Stimulated activated CD4-positive, alpha-beta T cell treated with anti-CD3 and anti-CD28 coated beads, Interleukin-4, amount 100 ng/mL, for 1 hour (primary cell): ENCODE measurements around the gene NFE2L3.
"Not testable (repeated sequence)": the region's sequence is repeated elsewhere in the genome, so short reads cannot be mapped to it uniquely, and the experiment has no call there.

Experiments
- DNase-seq: peaks from one replicate; pipeline ENCODE4 v3.0.0-alpha.2; 2020

Gene NFE2L3

DNA sequence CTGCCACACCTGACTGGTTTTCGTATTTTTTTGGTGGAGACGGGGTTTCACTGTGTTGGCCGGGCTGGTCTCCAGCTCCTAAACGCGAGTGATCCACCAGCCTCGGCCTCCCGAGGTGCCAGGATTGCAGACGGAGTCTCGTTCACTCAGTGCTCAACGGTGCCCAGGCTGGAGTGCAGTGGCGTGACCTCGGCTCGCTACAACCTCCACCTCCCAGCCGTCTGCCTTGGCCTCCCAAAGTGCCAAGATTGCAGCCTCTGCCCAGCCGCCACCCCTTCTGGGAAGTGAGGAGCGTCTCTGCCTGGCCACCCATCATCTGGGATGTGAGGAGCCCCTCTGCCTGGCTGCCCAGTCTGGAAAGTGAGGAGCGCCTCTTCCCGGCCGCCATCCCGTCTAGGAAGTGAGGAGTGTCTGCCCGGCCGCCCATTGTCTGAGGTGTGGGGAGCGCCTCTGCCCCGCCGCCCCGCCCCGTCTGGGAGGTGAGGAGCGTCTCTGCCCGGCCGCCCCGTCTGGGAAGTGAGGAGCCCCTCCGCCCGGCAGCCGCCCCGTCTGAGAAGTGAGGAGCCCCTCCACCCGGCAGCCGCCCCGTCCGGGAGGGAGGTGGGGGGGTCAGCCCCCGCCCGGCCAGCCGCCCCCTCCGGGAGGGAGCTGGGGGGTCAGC lies 4.2 kb upstream of the NFE2L3 start:
- not testable (repeated sequence) for DNase-seq

DNA sequence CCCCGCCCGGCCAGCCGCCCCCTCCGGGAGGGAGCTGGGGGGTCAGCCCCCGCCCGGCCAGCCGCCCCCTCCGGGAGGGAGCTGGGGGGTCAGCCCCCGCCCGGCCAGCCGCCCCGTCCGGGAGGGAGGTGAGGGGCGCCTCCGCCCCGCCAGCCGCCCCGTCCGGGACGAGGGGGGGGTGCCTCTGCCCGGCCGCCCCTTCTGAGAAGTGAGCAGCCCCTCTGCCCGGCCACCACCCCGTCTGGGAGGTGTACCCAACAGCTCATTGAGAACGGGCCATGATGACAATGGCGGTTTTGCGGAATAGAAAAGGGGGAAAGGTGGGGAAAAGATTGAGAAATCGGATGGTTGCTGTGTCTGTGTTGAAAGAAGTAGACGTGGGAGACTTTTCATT lies 3.7 kb upstream of the NFE2L3 start:
- DNase-seq: not testable (repeated sequence)

DNA sequence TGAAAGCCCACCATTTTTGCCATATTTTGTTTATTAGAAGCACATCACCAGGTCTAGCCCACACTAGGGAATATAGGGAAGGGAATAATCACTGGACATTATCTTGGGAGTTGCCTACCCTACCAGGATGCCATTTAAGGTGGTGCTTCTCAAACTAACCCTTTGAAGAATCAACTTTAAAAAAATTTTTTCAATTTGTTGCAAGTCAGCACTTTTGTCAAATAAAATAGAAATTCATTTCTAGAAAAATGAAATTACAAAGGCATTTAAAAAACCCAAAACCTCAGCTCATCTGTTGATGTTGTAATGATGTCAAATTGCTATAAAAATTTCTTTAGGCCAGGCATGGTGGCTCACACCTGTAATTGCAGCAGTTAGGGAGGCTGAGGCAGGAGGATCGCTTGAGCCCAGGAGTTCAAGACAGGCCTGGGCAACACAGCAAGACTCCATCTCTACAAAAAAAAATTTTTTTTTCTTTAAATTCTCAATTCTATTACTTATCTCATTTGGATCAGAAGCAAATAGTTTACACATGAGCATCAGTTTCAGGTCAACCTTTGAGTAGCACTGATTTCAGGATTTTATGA lies 2.5 kb upstream of the NFE2L3 start:
- DNase-seq: no peak

GRCh38 chr7:26151096-26151495 lies 902 bp upstream of the NFE2L3 start:
- DNase-seq: no peak

- no peak for DNase-seq
Measured at GRCh38 chr7:26151650-26151952, 397 bp upstream of the NFE2L3 start.

- peak; percentile 45 for DNase-seq
Measured at GRCh38 chr7:26152782-26153240, 813 bp downstream of the NFE2L3 start.

DNA sequence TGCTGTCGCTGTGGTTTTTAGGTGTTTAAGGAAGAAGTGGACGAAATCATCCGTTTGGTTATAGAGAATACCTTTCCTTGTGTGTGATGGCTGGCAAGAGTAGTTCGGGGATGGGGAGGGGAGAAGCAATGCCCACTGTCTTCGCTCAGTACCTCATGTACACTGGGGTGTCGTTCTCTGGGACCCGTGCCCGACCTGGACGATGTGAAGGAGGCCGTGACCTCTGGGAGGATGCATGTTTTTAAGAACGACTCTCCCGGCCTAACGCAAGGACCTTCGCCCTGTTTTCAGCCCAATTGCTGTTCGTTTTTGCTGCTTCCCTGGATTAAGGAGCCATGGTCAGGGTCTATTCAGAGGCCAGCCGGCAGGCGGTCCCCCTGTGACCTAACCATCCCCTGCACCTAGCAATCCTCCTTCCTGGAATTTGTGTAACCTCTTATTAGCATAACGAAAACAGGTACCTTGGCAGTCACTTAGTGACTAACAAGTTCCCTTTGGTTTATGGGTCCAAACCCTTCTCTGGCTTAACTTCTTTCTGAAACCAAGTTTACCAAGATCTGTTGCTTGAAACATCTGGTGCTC lies 1.3 kb downstream of the NFE2L3 start:
- DNase-seq: peak; percentile 11

DNA sequence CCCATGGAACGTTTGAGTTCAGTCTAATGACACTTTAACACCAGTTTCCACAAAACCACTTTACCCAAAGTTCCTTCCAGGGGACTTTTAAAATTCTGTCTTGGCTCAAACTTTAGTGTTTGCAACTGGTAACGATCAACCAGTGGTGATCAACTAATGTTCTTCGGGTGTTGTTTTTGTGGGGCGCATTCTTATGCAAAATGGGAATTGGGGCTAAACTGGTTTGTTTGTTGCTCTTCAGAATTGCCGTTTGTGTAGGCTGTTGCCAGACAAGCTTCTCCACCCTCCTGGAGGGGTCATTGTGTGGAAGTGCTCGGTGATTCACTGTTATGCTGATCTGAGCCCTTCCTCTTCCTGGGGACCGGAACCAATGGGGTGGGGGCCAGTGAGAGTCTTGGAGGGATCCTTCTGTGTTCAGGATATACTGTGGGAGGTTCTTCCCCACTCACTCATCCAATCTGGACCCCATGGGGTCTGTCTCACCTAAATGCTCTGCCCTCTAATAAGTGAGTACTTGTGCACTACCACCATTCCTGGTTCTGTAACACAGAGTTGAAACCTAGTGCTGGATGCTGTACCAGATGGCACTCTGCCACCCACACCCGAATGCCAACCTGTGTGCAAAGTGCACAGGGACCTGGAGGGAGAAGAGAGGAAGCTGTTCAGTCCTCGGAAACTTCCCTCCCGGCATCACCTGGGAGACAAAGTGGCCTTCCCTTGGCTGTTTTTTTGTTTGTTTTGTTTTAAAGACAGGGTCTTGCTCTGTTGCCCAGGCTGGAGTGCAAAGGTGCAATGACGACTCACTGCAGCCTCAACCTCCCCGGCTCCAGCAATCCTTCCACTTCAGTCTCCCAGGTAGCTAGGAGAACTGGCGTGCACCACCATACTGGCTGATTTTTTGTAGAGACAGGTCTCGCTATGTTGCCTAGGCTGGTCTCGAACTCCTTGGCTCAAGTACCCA lies 2.1 kb downstream of the NFE2L3 start:
- DNase-seq: peak; percentile 14

GRCh38 chr7:26155531-26156375 lies 3.8 kb downstream of the NFE2L3 start:
- no peak for DNase-seq

DNA sequence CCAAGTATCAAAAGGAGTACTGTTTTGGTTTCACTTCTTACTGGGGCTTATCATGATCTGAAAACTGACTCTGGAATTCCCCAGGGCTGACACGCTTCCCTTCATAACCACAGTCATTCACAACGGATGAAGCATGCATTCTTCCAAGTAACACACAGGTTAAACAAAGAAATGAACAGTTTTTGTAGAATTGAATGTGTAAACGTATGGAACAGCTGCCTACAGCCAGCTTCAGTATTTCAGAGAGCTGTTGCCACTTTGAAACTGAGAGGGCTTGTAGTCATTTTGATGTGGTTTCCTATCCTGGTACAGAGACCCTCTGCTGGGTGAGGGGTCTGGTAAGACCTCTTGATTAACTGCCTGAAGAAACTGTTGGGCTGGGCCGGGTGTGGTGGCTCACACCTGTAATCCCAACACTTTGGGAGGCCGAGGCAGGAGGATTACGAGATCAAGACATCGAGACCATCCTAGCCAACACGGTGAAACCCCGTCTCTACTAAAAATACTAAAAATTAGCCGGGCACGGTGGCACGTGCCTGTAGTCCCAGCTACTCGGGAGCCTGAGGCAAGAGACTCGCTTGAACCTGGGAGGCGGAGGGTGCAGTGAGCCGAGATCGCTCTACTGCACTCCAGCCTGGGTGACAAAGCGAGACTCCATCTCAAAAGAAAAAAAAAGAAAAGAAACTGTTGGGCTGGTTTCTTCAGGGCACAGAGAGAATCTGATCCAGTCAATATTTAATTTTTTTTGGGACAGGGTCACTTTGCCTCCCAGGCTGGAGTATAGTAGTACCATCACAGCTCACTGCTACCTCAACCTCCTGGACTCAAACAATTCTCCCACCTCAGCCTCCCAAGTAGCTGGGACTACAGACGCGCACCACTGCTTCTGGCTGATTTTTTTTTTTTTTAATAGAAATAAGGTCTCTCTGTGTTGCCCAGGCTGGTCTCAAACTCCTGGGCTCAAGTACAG lies 4.7 kb downstream of the NFE2L3 start:
- DNase-seq: peak; percentile 45

- DNase-seq: no peak
Measured at GRCh38 chr7:26157520-26158105, 5.6 kb downstream of the NFE2L3 start.

DNA sequence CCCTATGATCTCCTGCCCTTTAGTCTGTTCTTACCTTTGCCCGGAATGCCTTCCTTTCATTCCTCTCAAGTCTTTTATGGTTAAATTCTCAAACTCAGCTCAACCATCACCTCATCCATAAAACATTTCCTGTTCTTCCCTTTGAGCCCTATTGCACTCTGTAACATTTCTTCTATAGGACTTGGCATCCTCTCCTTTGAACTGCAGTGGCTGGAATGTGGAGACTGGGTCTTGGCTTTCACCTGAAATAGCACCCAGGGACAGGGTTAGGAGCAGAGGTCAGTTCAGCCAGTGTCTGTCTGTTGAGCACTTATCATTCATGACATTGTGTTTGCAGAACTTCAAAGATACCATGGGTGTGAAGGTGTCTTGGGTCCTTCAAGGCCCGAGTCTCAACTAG lies 7.2 kb downstream of the NFE2L3 start:
- DNase-seq: no peak

GRCh38 chr7:26160896-26161295 lies 8.9 kb downstream of the NFE2L3 start:
- no peak for DNase-seq

DNA sequence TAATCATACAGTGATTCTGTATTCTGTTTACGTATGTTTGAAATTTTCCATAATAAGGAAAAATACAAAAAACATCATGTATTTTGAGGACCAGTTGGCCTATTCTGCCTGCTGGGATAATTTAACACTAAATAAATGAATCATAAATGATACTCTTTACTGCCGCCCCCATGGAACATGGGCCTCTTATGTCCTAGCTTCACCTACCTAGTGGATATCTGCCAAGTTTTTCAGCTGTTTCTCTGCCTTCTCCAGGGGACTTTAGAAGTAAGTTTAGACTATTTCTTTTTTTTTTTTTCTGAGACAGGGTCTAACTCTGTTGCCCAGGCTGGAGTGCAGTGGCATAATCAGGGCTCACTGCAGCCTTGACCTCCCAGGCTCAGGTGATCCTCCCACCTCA lies 10.4 kb downstream of the NFE2L3 start:
- DNase-seq: no peak

GRCh38 chr7:26163804-26164203 lies 11.8 kb downstream of the NFE2L3 start:
- DNase-seq: not testable (repeated sequence)

GRCh38 chr7:26165950-26166683 lies 14.1 kb downstream of the NFE2L3 start:
- no peak for DNase-seq

DNA sequence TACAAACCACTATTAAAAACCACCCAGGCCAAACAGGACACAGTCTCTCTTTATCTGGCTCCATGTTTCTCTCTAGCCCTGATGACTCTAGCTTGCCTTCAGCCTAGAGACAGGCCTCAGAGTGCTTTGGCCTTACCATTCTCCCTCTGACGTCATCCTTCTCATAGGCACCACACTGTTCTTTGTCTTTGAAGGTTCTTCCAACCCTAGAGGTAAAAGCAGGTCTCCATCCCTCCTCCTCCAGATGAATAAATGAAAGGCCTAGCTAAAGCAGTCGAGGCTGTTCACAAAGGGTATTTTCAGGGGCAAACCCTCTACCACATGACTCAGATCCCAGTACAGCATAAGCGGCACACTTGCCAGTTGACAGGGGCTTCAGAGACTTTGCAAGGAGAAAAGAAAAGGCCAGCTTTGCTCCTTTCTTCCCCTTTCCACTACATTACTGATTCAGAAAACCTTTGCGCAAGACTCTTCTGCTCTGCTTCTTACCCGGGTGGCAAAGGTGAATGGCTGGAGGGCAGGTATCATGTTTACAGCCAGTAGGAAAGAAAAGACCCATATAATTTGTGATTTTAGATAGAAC lies 14.8 kb downstream of the NFE2L3 start:
- DNase-seq: no peak

DNA sequence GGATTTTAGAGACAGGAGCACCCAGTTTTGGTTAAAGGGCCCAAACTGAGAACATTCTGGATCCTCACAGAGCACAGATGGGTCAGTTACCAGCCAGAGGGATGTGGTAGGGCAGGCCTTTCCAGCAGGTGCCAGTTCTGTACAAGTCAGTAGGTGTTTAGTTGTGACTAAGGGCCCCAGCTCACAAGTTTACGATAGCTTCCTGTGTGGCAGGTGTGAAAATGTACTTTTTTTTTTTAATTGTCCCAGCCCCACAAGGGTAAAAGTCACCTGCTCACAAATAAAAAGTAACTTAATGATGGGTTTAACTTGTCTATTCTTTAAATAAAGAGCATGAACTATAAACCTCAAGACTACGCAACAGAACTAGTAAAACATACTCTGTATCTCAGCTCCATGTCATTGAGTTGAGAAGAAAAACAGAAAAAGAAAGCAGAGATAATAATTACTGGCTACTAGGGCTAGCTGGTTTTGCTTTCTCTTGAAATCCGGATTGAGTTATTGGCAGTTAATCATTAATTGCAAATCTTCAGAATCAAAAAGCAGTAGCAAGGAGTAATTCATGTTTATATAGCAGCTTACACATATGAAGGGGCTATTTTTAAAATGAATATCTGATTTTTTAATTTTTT lies 15.4 kb downstream of the NFE2L3 start:
- DNase-seq: no peak

- DNase-seq: no peak
Measured at GRCh38 chr7:26168458-26169023, 16.5 kb downstream of the NFE2L3 start.
